ENCODE measurements around the gene ATP8A2. TPM values are rescaled to one million over a fixed set of nuclear protein-coding genes. Genes with fewer than 3 reads are reported as not detected.

ATP8A2 gene
- total RNA-seq, 1 donor from 2014 or later: 1.9 TPM

DNA sequence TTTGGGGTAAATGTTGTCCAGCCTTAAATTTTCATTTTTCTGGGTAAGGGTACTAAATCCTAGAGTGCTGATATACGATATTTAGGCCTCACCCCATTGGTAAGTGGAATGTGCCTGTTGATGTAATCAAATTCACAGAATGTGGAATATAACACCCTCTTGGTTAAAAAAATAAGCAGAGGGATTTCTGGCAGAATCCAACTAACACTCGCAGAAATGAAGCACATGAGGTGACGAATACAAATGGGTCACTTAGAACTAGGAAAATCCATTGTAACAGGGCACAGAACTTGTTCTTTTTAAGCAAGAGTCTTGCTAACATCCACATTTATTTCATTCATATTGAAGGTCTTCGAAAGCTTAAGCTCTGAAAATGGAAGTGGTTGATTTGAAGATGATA is 359.8 kb downstream of the ATP8A2 start:
- Histone ChIP-seq H3K9me3 (no peaks in the 10 kb centered on the region), H3K27me3 (no peaks in the 10 kb centered on the region), H3K4me1 (no peaks in the 10 kb centered on the region), H3K27ac (no peak overlapping the region), H3K36me3 (no peaks in the 10 kb centered on the region), H3K4me3 (no peak overlapping the region)
- DNase-seq (no peak), ATAC-seq (no peak)
- intact Hi-C loops (cut with DNase I): no loop called here
- TF ChIP-seq, protein P1, sequence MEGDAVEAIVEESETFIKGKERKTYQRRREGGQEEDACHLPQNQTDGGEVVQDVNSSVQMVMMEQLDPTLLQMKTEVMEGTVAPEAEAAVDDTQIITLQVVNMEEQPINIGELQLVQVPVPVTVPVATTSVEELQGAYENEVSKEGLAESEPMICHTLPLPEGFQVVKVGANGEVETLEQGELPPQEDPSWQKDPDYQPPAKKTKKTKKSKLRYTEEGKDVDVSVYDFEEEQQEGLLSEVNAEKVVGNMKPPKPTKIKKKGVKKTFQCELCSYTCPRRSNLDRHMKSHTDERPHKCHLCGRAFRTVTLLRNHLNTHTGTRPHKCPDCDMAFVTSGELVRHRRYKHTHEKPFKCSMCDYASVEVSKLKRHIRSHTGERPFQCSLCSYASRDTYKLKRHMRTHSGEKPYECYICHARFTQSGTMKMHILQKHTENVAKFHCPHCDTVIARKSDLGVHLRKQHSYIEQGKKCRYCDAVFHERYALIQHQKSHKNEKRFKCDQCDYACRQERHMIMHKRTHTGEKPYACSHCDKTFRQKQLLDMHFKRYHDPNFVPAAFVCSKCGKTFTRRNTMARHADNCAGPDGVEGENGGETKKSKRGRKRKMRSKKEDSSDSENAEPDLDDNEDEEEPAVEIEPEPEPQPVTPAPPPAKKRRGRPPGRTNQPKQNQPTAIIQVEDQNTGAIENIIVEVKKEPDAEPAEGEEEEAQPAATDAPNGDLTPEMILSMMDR (IDR thresholded peaks at IDR 0.05): no peak

DNA sequence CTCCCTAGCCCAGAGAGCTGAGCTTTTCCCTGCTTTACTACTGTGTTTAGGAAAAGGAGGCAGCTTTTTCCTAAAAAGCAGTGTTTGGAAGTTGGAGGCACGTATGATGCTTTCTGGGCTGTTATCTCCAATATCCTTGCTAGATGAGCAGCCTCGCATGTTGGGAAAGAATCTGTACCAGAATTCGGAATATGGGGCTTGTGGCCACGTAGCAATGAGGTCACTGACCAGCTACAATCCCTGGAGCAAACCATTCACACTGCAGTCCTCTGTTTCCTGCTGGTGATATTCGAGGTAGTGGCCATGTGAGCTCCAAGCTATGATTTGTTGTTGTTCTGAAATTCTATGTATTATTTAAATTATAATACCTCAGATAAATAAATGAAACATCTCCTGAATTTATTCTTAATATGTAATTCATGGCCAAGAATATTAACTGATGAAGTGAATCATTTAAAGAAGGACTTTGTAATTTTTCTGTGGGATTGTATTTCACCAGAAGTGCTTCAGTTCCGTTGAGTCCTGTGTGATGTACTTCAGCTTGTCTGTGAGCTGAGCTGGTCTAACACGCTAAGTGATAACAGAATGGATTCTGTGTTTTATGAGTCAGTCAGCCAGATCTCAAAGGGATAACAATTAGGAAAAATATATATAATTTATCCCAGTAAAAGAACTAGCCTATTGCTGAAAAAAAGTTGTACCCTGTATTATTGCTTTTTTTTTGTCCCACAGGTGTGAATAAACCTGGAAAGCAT is 360.5 kb downstream of the ATP8A2 start:
- TF ChIP-seq, protein P1 (IDR thresholded peaks at IDR 0.05): no peak
- H3K27ac ChIP-seq: no peak overlapping the region
- H3K9me3 ChIP-seq: no peaks in the 10 kb centered on the region
- H3K36me3 ChIP-seq: no peaks in the 10 kb centered on the region
- H3K4me1 ChIP-seq: no peaks in the 10 kb centered on the region
- no peak overlapping the region for H3K4me3 ChIP-seq
- no peak for DNase-seq
- intact Hi-C loops (cut with DNase I): no loop called here
- no peak for ATAC-seq
- no peaks in the 10 kb centered on the region for H3K27me3 ChIP-seq

DNA sequence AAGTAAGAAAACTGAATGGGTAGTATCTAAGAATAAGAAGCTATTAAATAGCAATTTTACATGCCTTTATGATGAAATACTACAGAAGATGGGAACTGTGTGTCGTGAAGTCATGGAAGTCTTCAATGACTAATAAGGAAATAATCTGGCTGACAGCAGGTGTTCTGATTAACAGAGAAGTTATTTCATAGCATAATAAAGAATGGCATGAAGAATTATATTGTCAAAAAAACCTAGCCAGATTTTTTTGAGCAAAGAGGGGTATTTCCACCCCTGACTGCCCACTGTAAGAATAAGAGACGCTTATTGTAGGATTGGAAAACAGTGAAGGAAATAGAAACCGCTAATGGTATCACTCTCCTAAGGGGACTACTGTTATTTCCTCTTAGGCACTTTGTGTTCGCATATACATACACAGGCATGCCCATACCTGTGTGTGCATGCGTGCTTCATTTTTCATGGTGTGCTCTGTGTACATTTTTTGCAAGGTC is 361.3 kb downstream of the ATP8A2 start:
- TF ChIP-seq, protein P1 (IDR thresholded peaks at IDR 0.05): no peak
- ATAC-seq (no peak), DNase-seq (no peak)
- intact Hi-C loops (cut with DNase I): no loop called here
- Histone ChIP-seq H3K4me3 (no peak overlapping the region), H3K9me3 (no peaks in the 10 kb centered on the region), H3K4me1 (no peaks in the 10 kb centered on the region), H3K27me3 (no peaks in the 10 kb centered on the region), H3K27ac (no peak overlapping the region), H3K36me3 (no peaks in the 10 kb centered on the region)

DNA sequence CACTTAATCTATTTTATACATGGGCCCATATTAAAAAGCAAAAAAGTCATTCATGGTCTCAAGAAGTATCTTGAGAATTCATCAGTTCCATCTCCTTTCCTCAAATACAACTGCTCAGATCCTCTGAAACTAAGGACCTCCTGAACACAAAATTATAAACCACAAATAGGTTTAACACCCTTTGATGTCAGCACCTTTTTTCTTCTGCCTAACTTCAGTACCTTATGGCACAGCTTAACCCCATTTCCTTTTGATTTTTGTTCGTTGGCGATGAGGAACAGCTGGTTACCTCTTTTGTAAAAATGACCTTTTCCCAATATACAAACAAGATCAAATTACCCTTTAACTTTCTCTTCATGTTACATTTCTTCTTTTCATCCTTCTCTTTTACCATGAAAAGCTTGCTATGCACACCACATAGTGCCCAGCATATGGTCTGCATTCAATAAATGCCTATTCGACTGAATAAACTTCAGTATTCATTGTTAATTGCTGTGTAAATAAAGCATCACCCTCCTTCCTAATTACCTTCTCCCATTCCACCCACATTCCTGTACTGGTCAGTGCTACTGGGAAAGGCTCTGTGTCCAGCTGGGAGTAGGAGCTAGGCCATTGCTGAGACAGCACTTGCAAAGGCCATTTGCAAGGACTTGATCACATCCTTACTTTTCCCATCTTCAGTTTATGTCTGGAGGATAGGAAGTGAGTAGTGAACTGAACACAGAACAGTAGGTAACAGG is 362.1 kb downstream of the ATP8A2 start:
- Histone ChIP-seq H3K27ac (no peak overlapping the region), H3K36me3 (no peaks in the 10 kb centered on the region), H3K4me3 (no peak overlapping the region), H3K27me3 (no peaks in the 10 kb centered on the region), H3K9me3 (no peaks in the 10 kb centered on the region), H3K4me1 (peaks cover 6% of the 10 kb centered on the region)
- DNase-seq: no peak
- TF ChIP-seq, protein P1 (IDR thresholded peaks at IDR 0.05): no peak
- ATAC-seq: peak; percentile 24
- intact Hi-C loops (cut with DNase I): no loop called here

DNA sequence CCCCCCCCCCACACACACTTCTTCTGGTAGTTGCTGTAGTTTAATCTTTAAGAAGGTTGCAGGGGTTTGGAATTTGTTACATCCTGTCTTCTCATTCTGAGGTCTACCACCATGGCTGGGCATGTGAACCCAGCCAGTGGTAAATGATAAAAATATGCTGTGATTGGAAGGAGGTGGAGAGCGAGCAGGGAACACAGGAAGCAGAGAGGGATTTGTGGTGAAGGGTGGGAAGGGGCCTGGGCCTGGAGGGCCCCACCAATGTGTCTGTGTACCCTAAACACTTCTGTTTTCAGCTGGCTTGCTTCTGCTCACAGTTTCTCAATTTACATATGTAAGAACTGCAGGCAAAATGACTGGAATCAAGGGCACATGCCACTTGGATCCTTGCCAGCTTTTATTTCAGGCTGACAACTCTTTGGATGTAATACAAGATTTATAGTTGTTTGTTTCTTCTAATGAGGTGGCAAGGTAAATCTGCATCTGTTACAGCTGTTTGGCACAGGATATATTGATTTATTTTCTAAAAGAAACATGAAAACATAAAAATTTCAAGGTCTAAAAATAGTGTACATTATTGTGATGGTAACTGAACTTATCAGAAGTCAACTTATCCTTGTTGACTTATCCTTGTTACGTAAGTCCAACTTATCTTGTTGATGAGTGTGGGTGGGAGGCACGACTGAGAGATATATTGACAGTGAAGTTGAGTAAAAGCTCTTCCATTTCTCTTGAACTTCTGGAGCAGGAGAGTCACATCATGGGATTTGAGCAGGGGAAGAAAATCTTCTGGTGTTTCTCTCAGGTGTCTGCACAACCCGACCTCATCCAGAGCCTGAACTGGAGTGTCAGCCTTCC is 366.8 kb downstream of the ATP8A2 start:
- Histone ChIP-seq H3K27ac (no peak overlapping the region), H3K27me3 (no peaks in the 10 kb centered on the region)
- ATAC-seq: no peak

More for the DNA sequence above, 366.8 kb downstream of the ATP8A2 start:
- Histone ChIP-seq H3K4me1 (peaks cover 8% of the 10 kb centered on the region), H3K4me3 (no peak overlapping the region), H3K36me3 (no peaks in the 10 kb centered on the region), H3K9me3 (no peaks in the 10 kb centered on the region)
- TF ChIP-seq, protein P1 (IDR thresholded peaks at IDR 0.05): no peak
- intact Hi-C loops (cut with DNase I): no loop called here
- no peak for DNase-seq

Measured in upper lobe of right lung (tissue), 1 donor.